NCI-H1417 treated with DMSO at 0.1 percent for 48 hours (cell line): ENCODE results near the gene AMIGO2.
"Not testable (repeated sequence)": the region's sequence is repeated elsewhere in the genome, so short reads cannot be mapped to it uniquely, and the experiment has no call there.

Experiments
- DNase-seq: peaks from one replicate; lab custom pipeline; 2025; lab: John Stamatoyannopoulos, UW

AMIGO2 gene

DNA sequence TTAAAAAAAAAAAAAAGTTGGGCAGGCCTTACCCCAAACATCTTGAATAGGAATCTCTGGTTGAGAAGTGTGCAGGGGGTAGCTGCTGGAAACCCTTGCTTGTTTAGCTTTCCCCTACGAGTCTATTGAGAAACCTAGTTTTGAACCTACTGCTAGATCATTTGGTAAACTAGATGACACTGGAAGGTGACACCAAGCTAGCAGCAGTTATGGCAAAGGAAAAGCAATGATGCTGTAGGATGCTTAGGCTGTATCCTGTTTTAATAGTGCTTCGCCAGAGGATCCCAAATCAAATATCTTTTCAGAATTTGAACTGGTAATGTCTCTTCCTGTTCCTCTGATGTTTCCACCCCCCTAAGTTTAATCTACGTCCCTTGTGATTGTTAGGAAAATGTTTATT is 5.8 kb downstream of the AMIGO2 start:
- no peak for DNase-seq

DNA sequence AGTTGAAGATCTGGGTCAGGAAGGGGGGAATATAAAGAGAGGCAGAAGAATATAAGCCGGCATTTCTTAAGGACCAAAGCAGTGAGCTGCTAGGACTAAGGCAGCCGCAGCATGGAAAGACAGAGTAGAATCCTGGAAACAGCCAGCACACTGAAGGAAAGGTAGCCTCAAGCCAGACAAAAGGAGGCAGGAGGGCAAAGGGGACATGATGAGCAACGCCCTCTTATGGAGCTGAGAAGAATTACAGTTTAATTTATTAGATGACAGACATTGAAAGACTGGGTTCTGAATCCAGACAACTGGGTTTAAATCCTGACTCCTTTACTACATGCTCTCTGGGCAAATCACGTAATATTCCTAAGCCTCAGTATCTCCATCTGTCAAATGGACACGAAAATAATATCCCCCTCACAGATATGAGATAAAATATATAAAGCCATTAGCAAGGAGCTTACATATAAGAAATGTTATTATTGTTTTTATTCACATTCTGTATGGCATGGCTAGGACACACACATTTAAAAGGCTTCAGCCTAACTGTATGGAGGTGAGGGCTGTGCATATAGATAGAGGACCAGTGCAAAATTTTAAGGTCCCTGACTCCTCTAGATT is 8.4 kb downstream of the AMIGO2 start:
- no peak for DNase-seq

DNA sequence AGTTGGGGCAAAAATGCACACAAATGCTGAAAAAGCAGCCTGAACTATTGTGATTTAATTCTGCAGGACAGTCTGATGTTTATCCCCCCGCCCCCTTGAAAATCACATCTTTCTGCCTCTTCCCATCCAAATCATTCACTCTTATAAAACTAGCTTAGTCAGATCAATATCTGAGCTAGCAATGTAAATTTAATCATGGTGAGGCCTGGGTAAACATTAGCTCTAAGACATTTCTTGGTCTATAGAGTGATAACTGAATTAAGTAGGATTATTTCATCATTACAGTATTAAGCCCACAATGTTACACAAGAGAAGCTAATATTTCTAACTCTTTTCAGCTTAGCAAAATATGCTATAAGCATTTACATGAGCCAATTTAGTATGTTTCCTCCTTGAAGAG is 9.4 kb downstream of the AMIGO2 start:
- no peak for DNase-seq

DNA sequence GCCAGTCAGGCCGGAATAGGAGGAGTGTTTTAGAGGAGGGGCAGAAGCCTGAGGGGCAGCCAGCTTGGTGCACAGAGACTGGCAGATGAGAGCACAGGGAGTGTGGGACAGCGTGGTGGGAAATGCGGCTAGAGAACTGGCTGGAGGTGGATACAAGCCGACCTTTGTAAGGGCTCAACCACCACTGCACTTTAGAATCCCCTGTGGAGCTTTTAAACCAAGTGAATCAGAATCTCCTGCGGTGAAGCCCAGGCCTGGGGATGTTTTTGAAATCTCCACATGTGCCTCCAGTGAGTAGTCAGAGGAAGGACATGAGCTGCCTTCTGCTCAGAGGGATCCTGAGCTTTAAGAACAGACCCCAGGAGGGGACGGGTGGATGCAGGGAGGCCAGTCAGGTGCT is 11.2 kb downstream of the AMIGO2 start:
- DNase-seq, result no peak

DNA sequence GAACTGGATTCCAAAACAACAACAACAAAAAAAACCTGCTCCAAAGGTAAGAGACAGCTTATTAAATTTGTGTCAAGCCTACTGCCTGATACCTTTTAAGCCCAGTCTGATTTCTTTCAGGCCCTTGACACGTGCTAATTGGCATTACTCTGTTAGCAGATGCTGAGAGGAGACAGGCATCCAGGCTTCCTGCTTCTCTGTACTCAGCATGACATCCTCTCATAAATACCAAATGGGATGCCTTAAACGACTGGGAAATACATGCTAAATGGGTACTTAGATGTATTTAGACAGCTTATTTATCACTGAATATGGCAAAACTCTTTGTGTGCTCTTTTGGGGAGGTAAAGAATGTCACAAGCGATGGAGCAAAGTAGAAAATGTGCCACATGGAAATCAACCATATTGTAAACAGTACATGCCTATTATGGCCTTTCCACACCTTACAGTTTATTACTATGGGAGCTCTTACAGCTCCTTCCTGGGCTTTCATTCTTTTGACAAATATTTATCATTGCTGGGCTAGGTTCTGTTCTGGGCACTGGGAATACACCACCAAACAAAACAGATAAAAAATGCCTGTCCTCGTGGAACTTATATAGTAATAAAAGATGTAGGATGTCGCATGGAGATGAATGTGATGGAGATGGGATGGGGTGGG is 11.9 kb downstream of the AMIGO2 start:
- peak; percentile 56 for DNase-seq

DNA sequence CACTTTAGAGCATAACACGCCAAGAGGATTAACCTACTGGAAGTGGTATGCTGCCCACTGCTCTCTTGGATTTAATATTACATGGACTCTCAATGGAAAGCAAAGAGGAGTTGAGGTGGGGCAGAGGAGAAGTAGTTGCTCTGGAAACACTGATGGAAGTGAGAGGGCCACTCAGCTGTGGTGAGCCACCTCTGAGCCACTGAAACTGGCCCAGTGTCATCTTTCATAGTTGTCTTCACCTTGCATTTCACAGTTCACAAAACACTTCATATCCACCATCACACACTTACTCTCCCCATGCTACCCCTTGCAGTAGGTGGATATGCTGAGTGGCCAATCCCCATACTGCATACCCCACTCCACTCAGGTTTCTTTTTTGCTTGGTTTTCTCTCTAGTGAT is 12.6 kb downstream of the AMIGO2 start:
- DNase-seq, result no peak

DNA sequence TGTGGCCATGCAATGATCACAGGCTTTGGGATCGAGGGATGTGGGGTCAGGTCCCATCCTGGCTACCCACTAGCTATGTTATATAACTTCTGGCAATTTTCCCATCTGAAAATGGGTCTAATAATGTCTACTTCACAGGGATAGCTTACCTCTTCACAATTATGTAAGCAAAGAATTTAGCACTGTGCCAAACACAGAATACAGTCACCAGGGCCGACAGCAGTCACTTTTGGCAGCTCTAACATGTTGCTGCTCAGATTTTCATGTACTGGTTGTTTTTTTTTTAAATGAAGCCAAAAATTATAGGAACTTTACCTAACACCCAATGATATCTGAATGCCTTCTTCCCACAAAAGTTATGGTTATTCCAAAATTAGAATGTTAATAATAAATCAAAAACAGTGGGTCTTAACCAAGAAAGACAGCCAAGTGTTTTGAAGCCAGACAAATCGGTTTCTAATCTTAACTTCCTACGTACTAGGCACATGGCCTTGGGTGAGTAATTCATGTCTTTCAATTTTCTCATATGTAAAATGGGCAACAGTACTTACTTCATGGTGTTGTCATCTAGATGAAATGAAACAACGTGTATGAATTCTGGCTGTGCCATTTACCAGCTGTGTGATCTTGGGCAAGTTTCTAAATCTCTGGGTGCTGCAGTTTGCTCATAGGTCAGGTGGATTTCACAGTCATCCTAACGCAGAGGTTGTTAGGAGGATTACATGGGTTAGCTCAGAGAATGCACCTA is 13.3 kb downstream of the AMIGO2 start:
- no peak for DNase-seq

DNA sequence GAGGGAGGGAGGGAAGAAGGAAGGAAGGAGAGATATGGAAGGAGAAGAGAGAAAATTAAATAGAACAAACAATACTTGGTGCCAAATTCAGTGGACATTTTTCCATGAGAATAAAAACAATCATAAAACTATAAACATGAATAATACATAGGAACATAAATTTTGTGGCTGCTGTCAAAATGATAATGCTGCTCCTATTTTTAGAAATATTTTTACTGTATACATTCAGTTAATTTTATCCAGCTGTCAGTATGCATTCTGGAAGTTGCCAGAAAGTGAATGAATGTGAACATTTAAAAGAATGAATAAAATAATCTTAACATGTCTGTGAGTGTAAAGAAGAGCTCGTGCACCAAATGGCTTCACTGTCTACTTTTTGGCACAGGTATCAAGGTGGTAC is 14.2 kb downstream of the AMIGO2 start:
- no peak for DNase-seq

DNA sequence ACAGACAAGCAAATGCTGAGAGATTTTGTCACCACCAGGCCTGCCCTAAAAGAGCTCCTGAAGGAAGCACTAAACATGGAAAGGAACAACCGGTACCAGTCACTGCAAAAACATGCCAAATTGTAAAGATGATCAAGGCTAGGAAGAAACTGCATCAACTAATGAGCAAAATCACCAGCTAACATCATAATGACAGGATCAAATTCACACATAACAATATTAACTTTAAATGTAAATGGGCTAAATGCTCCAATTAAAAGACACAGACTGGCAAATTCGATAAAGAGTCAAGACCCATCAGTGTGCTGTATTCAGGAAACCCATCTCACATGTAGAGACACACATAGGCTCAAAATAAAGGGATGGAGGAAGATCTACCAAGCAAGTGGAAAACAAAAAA is 21.1 kb downstream of the AMIGO2 start:
- DNase-seq, result not testable (repeated sequence)

DNA sequence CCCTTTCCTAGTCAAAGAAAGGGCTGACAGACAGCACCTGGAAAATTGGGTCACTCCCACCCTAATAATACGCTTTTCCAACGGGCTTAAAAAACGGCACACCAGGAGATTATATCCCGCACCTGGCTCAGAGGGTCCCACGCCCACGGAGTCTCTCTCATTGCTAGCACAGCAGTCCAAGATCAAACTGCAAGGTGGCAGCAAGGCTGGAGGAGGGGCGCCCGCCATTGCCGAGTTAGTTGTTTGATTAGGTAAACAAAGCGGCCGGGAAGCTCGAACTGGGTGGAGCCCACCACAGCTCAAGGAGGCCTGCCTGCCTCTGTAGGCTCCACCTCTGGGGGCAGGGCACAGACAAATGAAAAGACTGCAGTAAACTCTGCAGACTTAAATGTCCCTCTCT is 22.8 kb downstream of the AMIGO2 start:
- DNase-seq, result not testable (repeated sequence)

DNA sequence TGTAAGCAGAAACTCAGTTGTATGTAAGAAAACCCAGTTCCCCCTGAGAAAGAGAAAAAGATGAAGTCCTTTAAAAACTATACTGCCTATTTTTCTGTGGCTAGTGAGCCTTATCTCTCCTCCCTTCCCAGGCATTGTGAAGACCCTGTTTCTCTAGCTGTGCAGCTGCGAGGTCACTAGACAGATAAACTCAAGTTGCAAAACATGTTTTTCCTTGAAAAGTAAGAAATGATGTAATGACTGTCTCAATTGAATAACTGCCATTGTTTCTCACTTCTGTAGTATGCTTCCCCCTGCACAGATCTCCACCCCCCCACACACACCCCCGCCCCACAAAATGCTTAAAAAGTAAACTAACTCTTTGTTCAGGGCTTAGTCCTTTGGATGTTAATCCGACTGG is 23.9 kb downstream of the AMIGO2 start:
- DNase-seq, result not testable (repeated sequence)

DNA sequence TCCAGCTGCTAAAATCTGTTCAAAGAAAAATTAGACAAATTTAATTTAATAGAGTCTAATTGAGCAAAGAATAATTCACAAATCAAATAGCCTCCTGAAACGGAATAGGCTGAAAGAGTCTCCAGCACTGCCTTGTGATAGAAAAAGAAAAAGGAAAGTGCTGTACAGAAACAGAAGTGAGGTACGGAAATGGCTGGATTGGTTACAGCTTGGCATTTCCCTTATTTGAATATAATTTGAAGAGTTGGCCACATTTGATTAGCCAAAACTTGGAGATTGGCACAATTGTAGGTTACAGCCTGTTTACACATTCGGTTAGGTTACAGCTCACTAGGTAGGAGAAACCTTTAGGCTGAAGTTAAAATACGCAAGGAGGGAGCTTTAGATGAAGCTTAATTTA is 25.1 kb downstream of the AMIGO2 start:
- DNase-seq, result no peak

DNA sequence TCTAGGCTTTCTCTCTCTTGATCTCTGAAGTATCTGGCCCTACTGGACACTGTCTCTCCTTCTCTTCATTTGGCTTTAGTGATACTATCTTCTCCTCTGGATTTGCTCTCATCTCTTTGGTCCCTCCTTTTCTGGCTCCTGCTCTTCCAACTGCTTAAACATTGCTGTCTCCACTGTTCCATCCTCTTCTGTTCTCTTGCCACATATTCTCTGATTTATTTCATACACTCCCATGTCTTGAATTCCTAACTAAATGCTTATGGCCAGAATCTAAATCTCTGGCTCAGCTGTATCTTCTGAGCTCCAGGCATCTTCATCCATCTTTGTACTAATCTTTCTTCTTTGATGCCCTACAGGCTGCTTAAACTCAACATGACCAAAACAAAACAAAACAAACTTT is 25.8 kb downstream of the AMIGO2 start:
- no peak for DNase-seq

DNA sequence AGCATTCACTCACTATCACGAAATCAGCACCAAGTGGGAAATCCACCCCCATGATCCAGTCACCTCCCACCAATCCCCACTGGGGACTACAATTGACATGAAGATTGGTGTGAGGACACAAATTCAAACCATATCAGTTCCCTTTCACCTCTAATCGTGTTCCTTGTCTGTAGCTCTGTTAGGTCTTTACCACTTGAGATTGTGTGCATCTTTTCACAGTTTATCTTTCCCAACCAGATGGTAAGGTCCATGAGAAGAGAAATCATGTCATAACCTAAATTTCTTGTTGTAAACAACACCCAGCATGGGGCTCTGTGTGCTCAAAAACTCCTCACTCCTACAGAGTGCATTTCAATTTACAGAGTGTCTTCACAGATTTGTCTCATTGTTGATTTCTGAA is 27.5 kb downstream of the AMIGO2 start:
- no peak for DNase-seq

DNA sequence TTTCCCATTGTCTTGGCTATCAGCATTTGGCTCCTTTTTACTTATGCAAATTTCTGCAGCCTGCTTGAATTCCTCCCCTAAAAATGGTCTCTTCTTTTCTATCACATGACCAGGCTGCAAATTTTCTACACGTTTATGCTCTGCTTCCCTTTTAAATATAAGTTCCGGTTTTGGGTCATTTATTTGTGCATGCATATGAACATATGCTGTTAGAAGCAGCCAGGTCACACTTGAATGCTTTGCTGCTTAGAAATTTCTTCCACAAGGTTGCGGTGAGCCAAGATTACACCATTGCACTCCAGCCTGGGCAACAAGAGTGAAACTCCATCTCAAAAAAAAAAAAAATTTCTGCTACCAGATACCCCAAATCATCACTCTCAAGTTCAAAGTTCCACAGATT is 28.5 kb downstream of the AMIGO2 start:
- not testable (repeated sequence) for DNase-seq

DNA sequence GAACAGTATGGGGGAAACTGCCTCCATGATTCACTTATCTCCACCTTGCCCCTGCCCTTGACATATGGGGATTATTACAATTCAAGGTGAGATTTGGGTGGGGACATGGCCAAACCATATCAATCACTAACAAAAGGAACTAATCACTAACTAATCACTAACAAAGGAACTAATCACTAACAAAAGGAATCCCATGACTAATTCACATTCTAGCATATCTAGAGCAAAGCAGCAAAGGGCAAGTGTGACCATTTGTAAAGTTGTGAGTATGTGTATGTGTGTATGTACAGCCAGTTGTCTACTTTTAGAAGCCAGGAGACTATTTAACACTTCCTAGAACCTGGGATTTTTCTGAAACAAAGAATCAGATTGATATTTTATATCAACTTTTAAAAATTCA is 31.2 kb downstream of the AMIGO2 start:
- DNase-seq, result no peak

DNA sequence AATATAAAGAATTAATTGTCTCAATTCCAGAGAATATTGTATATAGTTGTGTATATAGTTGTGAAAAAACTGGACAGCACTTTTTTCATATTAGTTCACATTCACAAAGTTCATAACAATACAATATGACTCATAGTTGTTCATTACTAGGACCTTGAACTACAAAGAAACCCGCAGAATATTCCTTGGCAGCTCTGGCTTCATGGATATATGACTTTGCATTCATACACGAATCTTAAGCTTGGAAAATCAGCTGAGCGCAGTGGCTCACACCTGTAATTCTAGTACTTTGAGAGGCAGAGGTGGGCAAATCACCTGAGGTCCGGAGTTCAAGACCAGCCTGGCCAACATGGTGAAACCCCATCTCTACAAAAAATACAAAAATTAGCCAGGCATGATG is 38.4 kb downstream of the AMIGO2 start:
- DNase-seq, result no peak

DNA sequence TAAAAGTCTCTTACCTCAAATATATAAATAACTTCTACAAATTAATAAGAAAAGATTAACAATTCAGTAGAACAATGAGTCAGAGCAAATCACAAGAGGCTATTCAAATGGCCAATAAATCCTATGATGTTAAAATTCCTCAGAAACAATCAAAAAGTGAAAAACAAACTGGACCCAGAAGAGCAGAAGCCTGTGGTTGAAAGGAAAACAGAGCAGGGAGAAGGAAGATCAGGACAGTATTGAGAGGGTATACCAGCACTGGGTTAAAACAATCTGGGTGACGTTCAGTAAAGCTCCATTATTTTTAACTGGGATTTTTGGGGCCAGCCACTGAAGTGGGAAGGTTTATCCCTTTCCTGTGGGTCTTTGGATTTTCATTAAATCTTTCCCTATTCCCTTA is 40.0 kb downstream of the AMIGO2 start:
- no peak for DNase-seq

DNA sequence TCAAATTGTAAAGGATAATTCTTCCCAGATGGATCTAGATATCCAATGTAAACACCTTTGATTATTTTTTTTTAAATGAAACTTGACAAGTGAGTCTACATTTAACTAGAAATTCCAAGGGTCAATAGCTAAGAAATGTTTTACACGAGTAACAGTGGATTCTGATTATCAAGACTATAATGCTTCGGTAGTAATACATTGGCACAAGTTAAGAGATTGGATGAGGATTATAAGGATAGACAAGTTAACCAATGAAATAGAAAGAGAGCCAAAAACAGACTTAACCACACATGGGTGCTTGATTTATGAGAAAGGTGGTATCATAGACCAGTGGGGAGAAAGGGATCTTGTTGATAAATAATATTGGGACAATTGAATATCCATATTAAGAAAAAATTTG is 40.7 kb downstream of the AMIGO2 start:
- no peak for DNase-seq

DNA sequence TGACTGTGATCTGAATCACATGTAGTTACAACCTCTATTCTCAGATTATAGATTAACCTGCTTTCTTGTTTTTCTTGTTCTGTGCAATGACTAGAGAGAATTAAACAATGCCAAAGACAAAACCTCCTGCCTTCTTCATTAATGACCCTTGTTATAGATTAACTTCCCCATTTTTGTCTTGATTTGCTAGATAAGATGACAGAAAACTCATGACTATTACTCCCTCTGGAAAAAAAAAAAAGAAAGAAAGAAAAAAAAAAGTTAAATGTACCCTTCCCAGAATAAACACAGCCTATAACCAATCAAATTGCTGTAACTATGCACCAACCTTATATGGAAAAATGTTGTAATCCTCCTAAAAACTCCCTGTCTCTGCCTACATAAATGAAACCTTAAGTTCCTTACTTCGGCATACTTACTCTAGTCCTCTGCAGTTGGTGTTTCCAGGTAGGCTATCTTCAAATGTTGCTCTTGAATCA is 41.5 kb downstream of the AMIGO2 start:
- no peak for DNase-seq

DNA sequence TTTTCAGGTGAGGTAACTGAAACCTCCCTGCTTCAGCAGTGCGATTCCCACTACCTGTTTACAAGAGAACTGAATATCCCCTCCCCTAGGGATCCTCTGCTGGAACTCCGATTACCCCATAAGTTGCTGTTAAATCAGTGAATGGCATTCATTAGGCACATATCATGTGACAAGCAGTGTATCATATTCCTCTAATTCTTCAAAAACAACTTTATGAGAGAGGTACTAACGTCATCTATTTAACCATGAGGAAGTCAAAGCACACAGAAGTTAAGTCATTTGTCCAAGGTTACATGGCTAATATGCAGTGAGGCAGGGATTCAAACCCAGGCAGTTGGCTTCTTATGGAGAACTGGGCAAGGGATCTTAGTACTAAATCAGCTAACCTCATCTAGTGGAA is 44.3 kb downstream of the AMIGO2 start:
- DNase-seq, result no peak

DNA sequence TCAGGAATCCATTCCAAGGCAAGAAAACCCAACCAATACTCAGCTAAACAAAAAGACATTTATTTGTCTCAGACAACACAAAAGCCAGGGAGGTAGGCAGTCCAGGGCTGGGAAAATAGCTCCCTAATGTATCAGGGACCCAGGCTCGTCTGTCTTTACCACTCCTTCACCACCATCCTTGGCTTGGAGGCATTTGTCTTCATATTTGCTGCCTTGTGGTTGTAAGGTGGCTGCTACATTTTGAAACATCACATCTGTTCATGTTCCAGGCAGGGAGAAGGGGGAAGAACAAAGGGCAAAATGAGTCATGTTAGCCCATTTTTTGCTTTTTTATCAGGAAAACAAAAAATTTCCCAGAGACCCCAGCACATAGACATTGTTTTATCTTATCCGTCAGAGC is 45.1 kb downstream of the AMIGO2 start:
- DNase-seq, result no peak

DNA sequence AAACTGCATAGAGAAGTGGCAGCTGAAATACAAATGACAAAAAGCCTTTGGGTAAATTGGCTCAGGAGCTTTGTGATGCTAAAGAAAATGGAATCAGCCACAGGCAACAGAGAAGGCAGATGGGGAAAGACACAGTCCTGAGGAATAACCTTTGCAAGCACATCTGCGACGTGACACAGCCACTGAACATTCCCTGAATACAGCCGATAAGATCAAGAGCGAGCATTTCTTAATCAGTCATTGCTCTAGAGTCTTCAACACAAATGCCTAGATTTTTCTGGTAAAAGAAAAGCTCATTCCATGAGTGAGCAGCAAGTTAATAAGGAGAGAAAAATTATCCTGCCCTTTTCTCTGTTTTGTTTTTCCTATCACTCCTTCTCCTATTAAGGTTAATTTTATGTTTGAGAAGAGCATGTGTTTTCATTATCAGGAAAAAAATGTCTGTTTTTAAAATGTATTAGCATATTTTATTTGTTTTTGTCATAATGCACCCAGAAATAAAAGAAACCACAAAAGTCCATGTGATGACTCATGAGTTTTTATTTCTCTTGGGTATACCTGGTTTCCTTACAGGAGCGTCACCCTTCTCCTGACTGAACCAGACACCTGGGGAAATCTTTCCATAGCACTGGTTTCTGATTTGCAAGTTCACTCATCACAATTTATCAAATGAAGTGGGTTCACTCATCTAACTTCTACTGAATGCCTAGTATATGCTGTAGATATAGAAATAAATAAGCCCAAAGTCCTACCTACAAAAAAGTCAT is 45.8 kb downstream of the AMIGO2 start:
- no peak for DNase-seq
